Brain microvascular endothelial cell (primary cell): ENCODE data around the gene TCP1.
"Not testable (repeated sequence)": the region's sequence is repeated elsewhere in the genome, so short reads cannot be mapped to it uniquely, and the experiment has no call there.

Experiments
- DNase-seq: peaks from one replicate; pipeline ENCODE4 v3.0.0-alpha.2; 2020
- H3K27ac ChIP-seq: fragments of 250-450 bp; sonication (Bioruptor Pico); 2 replicates; pipeline ENCODE4 v1.5.1; 2020; ENCODE audit warnings: mild to moderate bottlenecking, moderate library complexity
- H3K27me3 ChIP-seq: fragments of 250-450 bp; sonication (Bioruptor Pico); replicated peaks from 2 replicates; pipeline ENCODE4 v1.5.1; 2020; ENCODE audit warnings: mild to moderate bottlenecking
- H3K36me3 ChIP-seq: fragments of 250-450 bp; sonication (Bioruptor Pico); replicated peaks from 2 replicates; pipeline ENCODE4 v1.5.1; 2020; ENCODE audit warnings: mild to moderate bottlenecking
- H3K4me3 ChIP-seq: 2 replicates; pipeline ENCODE4 v1.5.1; 2011; ENCODE audit warnings: low read depth, mild to moderate bottlenecking, control low read depth, low read length, moderate library complexity
- in situ Hi-C: cut with HindIII; loops from 2 replicates; pipeline ENCODE4 v1.10.0; 2017; ENCODE audit warnings: low sequenced_read_pairs, low pct_ligation_motif_present
- TF ChIP-seq, protein P1 (sequence below): IDR thresholded peaks from 2 replicates; pipeline ENCODE4 v1.5.1; 2011; ENCODE audit warnings: low read depth, mild to moderate bottlenecking, moderate library complexity, low read length, control low read depth, inconsistent platforms; ENCODE audit errors: missing control alignments

The TCP1 gene

DNA sequence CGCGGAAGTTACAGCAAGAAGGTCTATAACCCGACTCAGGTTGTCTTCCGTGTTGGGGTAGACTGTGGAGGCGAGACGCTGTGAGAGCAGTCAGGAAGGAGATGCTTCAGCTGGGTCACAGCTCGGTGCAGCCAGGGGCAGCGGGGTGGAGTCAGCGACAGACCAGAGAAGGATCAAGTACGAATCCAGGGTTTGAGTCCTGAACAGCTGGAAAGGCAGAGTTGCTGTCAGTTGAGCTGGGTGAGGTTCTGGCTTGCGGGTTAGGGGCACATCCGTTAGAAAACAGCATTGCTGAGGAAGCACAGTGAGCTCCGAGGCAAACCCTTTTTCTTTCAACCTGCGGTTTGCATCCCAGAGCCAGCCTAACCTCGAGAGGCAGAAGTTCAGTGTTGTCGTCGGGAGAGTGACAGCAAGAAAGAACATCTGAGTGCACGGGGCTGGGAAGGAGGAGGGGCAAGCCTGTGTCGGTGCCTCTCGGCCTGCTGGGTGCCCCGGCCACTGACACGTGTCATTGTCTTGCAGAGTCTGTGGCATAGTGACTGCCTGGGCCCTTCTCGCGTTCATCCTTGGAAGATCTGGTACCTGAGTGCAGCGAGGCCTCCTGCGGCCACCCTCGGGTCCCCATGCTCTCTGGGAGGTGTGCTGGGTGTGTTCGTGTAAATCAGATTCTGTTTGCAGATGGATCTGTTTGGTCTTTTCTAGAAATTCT, 30.7 kb upstream of the TCP1 start:
- H3K36me3 ChIP-seq: no peaks in the 10 kb centered on the region
- TF ChIP-seq, protein P1, sequence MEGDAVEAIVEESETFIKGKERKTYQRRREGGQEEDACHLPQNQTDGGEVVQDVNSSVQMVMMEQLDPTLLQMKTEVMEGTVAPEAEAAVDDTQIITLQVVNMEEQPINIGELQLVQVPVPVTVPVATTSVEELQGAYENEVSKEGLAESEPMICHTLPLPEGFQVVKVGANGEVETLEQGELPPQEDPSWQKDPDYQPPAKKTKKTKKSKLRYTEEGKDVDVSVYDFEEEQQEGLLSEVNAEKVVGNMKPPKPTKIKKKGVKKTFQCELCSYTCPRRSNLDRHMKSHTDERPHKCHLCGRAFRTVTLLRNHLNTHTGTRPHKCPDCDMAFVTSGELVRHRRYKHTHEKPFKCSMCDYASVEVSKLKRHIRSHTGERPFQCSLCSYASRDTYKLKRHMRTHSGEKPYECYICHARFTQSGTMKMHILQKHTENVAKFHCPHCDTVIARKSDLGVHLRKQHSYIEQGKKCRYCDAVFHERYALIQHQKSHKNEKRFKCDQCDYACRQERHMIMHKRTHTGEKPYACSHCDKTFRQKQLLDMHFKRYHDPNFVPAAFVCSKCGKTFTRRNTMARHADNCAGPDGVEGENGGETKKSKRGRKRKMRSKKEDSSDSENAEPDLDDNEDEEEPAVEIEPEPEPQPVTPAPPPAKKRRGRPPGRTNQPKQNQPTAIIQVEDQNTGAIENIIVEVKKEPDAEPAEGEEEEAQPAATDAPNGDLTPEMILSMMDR: no peak
- no peak overlapping the region for H3K27ac ChIP-seq
- H3K27me3 ChIP-seq: no peaks in the 10 kb centered on the region
- H3K4me3 ChIP-seq: no peak overlapping the region
- DNase-seq: no peak
- in situ Hi-C loops: no loop called here

DNA sequence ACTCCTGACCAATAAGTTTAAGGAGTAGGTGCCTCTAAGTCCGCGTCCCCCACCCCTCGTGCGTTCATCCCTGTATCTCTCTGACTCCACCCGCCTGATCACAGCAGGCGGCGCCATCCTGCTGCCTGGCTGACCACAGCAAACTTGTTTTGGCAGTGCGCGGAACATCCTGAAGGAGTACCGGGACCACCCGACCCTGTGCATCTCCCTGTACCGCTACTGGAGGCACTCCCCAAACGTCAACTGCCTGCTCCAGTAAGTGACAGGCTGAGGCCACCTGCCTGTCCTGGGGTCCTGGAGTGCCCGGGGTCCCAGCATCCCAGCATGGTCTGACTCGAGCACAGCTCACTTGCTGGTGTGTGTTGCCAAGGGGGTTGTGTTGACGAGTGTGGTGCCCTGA, 29.7 kb upstream of the TCP1 start:
- no peak overlapping the region for H3K27ac ChIP-seq
- H3K36me3 ChIP-seq: no peaks in the 10 kb centered on the region
- TF ChIP-seq, protein P1: no peak
- H3K27me3 ChIP-seq: no peaks in the 10 kb centered on the region
- H3K4me3 ChIP-seq: no peak overlapping the region
- no peak for DNase-seq
- in situ Hi-C loops: no loop called here

DNA sequence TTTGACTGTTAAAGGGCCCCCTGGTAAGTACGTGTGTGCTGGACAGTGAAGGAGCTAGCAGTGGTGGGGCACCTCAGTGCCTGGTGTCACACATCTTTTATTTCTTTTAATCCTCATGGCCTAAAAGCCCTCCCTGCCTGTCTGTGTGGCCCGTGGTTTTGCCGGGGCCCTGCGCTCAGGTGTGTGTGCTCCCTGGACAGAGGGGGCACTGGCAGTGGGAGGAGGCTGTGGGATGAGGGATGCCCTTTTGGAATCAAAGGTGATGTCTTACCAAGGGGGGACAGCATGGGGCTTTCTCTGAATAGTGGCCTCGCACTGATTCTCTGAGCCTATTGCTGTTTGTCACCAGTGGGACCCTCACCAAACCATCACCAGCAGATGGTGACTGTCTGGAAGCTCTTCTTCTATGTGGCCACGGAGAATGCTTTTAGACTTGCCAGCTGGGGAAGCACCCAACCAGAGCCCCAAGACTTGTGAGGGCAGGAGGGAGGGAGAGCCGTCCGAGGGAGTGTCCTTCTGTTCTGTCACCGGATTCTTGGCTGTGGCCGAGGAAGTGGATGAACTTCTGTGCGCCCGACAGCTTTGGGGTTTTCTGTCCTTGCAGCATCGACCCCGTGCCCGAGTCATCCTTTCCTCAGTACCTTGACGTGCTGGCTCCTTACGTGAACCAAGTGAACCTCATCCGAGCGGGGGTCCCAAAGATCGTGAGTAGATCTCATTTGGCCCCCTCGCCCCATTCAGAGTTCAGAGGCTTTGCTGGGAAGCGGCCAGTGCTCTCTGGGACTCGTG, 28.7 kb upstream of the TCP1 start:
- no peak for DNase-seq
- in situ Hi-C loops: no loop called here
- no peaks in the 10 kb centered on the region for H3K36me3 ChIP-seq
- H3K27me3 ChIP-seq: no peaks in the 10 kb centered on the region
- H3K27ac ChIP-seq: no peak overlapping the region
- no peak overlapping the region for H3K4me3 ChIP-seq
- TF ChIP-seq, protein P1: no peak

DNA sequence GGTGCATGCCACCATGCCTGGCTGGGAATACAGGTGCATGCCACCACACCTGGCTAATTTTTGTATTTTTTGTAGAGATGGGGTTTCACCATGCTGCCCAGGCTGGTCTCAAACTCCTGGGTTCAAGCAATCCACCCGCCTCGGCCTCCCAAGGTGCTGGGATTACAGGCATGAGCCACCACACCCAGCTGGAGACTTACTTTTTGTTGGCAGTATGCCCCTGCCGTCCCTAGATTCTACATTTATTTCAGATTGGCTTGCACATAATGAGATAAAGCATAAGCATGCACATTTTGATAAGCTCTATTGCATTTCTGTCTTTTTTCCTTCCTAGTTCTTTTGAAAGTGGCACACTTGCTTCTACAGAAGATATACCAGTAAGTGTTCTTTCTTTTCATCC, 27.4 kb upstream of the TCP1 start:
- H3K27ac ChIP-seq, DNase-seq, in situ Hi-C loops, H3K36me3 ChIP-seq, H3K4me3 ChIP-seq, H3K27me3 ChIP-seq: not testable (repeated sequence)

DNA sequence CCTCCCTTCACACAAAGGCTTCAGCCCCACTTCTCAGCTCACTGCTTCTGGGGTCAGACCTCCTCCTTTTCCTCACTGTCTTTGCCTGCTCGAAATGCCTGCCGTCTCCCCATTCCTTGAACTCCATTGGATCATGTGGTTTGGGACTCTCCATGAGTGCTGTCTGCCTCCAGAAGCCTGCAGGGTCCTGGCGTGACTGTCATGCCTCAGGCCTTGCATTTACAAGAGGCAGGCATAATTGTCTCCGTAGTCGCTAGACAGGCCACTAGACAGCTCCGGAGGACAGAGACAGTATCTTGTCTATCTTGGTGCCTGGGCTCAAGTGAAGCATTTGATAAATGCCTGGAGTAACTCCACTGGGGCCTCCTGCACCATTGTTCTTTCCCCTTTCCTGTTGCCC, 26.0 kb upstream of the TCP1 start:
- Histone ChIP-seq H3K27me3 (no peaks in the 10 kb centered on the region), H3K36me3 (no peaks in the 10 kb centered on the region), H3K27ac (no peak overlapping the region), H3K4me3 (no peak overlapping the region)
- DNase-seq: no peak
- TF ChIP-seq, protein P1: no peak
- in situ Hi-C loops: no loop called here

DNA sequence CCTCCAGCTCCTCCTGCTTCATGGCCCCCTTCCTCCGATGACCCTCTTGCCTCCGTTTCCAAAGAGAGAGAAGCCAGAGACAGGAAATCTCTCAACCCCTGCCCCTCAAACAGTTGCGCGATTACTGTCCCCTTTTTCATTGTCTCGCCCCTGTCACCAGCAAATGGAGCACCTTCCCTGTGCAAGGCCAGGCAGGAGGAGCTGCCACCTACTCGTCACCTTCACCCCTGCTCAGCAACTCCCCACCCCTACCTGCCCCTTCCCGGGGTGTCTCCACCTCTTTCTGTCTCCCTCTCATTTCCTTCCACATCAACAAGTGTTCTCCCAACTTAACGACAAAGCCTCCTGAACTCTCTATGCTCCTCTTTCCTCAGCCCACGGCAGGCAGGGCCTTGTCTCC, 24.4 kb upstream of the TCP1 start:
- no peak overlapping the region for H3K27ac ChIP-seq
- H3K27me3 ChIP-seq: no peaks in the 10 kb centered on the region
- TF ChIP-seq, protein P1: no peak
- no peak overlapping the region for H3K4me3 ChIP-seq
- in situ Hi-C loops: no loop called here
- DNase-seq: no peak
- H3K36me3 ChIP-seq: no peaks in the 10 kb centered on the region
